NCI-H2081 treated with DMSO at 0.1 percent for 48 hours (cell line): ENCODE data around the gene ANO6.
"Not testable (repeated sequence)": the region's sequence is repeated elsewhere in the genome, so short reads cannot be mapped to it uniquely, and the experiment has no call there.

ENCODE experiments used
- DNase-seq: peaks from one replicate; lab custom pipeline; 2025; lab: John Stamatoyannopoulos, UW

The ANO6 gene

GRCh38 chr12:45349916-45350315, 134.0 kb downstream of the ANO6 start:
- no peak for DNase-seq

DNA sequence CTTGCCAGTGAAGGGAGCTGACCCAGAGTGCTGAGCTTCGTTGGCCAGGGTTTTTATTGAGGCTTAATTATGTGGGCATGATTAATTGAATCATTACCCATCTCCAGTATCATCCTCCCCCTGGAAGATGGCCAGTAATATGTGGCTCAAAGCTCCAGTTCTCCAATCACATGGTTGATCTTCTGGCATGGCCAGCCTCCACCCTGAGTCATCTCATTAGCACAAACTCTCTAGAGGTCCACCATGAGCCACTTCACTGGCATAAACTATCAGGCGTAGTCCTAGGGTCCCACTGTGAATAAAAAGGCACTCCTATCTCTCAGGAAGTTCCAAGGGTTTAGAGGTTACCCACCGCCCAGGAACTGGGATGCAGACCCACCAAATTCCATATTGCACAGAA, 135.0 kb downstream of the ANO6 start:
- DNase-seq, result no peak

DNA sequence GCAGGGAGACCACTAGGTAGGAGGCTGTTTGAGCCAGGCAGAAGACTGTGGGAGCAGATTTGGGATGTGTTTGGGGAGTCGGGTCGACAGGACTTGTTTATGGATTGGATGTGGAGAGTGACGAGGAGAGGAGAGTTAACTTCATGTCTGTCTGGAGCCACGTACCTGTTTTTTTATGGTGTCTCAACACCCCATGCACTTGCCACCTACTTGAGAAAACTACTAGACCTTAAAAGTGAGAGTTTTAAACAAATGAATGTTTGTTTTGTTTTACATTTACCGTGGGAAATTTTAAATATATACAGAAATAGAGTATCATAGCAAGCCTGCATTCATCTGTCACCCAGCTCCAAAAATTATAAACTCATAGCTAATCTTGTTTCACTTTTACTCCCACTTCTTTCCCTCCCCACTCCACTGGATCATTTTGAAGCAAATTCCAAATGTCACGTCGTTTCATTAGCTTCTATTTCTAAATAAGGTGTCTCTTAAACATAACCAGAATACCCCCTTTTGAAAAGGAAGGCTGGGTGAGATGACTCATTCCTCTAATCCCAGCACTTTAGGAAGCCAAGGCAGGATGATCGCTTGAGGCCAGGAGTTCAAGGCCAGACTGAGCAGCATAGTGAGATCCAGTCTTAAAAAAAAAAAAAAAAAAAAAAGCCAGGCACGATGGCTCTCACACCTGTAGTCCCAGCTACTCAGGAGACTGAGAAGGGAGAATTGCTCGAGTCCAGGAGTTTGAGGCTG, 136.2 kb downstream of the ANO6 start:
- no peak for DNase-seq

- no peak for DNase-seq
Measured at GRCh38 chr12:45353944-45354343, 138.0 kb downstream of the ANO6 start.

GRCh38 chr12:45354399-45354798, 138.5 kb downstream of the ANO6 start:
- no peak for DNase-seq

DNA sequence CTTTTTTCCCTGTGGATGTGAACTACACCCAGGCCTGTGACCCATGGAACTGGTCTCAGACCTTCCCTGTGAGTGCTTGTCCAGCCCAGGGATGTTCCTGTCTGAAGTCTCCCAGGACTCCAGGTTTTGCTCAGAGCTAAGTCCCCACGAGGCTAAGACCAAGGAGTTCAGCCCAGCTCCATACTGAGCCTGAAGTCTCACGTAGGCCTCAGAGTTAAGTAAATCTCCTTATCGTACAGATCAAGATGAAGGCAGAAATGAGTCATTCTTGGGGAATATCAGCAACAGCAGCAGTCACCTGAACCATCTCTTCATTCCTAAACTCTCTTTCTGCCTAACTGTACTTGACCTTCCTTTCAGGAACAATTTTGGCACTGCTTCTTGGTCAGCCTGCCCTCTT, 139.8 kb downstream of the ANO6 start:
- DNase-seq, result no peak

GRCh38 chr12:45356822-45357538, 141.1 kb downstream of the ANO6 start:
- no peak for DNase-seq

- no peak for DNase-seq
Measured at GRCh38 chr12:45357539-45358417, 141.9 kb downstream of the ANO6 start.

DNA sequence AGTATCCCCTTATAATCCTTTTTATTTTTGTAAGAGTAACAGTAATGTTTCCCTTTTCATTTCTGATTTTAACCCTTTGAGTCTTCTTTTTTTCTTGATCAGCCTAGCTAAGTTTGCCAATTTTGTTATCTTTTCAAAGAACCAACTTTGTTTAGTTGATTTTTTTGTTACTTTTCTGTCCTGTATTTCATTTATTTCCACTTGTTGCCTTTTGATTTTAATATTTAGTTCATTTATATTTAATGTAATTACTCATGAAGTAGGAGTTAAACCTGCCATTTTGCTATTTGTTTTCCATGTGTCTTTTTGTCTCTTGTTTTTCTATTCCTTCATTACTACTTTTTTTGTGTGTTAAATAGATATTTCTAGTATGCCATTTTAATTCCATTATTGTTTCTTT, 146.4 kb downstream of the ANO6 start:
- no peak for DNase-seq

- DNase-seq, result no peak
Measured at GRCh38 chr12:45363903-45364302, 148.0 kb downstream of the ANO6 start.

GRCh38 chr12:45368841-45369489, 153.1 kb downstream of the ANO6 start:
- DNase-seq, result no peak

- DNase-seq, result no peak
Measured at GRCh38 chr12:45377815-45378214, 161.9 kb downstream of the ANO6 start.

GRCh38 chr12:45379261-45379660, 163.4 kb downstream of the ANO6 start:
- no peak for DNase-seq

GRCh38 chr12:45381351-45381750, 165.5 kb downstream of the ANO6 start:
- DNase-seq, result no peak

DNA sequence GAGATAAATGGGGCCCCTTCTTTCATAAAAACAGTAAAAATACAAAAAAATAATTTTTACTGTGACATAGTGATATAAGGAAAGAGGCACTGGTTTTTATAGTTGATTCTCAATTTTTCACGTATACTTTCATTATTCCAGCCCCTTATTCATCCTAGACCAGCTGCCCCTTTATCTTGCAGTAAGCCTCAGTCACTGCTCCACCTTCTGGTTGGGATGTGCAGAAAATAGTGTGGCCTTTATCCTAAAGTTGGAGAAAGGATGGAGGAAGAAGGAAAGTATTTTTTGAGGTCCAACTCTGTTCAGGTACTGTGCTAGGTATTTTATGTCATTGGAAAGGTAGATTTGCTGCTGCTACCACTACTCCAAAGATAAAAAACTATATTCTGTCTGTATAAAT, 172.7 kb downstream of the ANO6 start:
- DNase-seq, result no peak

DNA sequence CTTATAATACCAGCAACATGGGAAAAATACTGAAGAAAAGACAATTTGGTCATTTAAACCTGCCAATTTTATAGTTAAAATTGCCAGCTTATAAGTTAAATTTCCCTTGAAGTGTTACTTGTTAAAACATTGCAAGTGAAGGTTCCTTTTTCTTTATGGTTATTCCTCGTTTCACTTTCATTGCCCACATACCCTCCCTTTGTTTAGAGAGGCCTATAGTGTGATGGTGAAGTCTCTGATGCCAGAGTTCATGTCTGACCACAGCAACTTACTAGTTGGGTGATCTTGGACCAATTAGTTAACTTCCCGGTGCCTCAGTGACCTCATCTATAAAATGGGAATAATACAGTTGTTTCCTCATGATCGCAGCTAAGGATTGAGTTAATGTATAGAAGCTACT, 173.5 kb downstream of the ANO6 start:
- DNase-seq, result no peak

DNA sequence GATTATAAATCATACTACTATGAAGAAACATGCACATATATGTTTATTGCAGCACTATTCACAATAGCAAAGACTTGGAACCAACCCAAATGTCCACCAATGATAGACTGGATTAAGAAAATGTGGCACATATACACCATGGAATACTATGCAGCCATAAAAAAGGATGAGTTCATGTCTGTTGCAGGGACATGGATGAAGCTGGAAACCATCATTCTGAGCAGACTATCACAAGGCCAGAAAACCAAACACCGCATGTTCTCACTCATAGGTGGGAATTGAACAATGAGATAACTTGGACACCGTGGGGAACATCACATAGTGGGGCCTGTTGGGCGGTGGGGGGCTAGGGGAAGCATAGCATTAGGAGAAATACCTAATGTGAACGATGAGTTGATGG, 181.6 kb downstream of the ANO6 start:
- not testable (repeated sequence) for DNase-seq

GRCh38 chr12:45398552-45398951, 182.7 kb downstream of the ANO6 start:
- no peak for DNase-seq

- DNase-seq, result no peak
Measured at GRCh38 chr12:45400991-45401390, 185.1 kb downstream of the ANO6 start.

DNA sequence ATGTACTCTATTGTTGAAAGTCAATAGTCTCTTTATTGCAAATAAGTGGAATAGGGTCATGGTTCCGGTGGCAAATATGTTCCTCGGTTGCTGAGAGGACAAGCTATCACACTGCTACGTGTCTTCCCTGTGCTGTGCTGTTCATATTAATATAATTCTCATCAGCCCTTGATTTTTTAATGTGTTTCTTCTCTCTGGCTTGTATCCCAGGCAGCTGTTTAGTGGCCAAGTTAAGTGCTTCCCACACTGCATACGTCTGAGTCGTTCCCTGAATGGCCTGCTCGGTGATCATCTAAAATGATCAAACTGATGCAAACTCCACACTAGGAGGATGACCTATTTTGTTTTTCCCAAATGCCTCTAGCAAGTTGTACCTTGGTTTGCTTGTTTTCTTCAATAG, 186.4 kb downstream of the ANO6 start:
- no peak for DNase-seq

DNA sequence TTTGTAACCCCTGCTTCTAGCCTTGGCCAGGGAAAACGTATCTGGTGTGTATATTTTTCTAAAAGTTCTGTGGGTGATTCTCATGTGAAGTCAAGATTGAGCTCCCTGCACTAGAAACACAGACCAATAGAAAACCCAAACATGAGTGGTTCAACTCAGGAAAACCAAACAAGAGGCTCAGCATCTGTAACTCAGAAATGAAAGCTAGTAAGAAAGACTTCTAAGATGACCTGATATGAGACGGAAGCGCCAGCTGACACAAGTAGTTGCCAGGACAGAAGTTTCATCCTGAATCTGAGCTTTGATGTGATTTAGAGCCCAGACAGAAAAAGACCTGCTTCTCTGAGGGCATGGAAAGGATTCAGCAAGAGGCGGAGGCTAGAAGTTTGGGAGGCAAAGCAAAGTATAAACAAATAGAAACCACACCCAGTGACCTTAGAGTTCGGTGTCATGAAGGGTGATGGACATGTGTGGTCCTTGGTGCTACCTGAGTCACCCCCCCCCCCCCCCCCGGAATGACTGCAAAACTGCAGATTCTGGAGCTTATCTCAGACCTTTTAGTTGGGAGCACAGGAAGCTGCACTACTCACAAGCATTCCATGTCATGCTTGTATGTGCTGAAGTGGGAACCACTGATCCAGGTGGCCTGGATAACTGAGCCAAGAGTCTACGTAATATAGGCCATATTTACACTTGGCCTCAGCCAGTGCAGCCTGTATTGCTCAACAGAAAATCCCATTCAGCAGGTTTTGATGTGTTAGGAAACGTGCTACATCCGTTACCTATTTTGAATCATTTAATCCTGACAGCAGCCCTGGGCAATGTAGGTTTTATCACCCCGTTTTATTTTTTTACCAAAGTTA, 191.3 kb downstream of the ANO6 start:
- no peak for DNase-seq
